CD1c-positive myeloid dendritic cell (primary cell): Measurements from ENCODE around the gene ADGRB2.

Experiments
- DNase-seq: peaks from one replicate; pipeline ENCODE4 v3.0.0-alpha.2; 2016; ENCODE audit errors: extremely low spot score

The ADGRB2 gene

GRCh38 chr1:31679091-31679490 lies 85.0 kb downstream of the ADGRB2 start:
- no peak for DNase-seq

GRCh38 chr1:31678681-31679080 lies 85.5 kb downstream of the ADGRB2 start:
- DNase-seq: no peak

GRCh38 chr1:31677949-31678348 lies 86.2 kb downstream of the ADGRB2 start:
- no peak for DNase-seq

GRCh38 chr1:31677401-31677800 lies 86.7 kb downstream of the ADGRB2 start:
- DNase-seq: no peak
